ENCODE results near the gene DISP2. TPM values are rescaled to one million over a fixed set of nuclear protein-coding genes. Genes with fewer than 3 reads are reported as not detected.
A peak's percentile ranks its signal among the peaks of the same experiment; 100 is the strongest.

Gene DISP2
- total RNA-seq, 1 experiment from 2014 or later, result 0.35 TPM

DNA sequence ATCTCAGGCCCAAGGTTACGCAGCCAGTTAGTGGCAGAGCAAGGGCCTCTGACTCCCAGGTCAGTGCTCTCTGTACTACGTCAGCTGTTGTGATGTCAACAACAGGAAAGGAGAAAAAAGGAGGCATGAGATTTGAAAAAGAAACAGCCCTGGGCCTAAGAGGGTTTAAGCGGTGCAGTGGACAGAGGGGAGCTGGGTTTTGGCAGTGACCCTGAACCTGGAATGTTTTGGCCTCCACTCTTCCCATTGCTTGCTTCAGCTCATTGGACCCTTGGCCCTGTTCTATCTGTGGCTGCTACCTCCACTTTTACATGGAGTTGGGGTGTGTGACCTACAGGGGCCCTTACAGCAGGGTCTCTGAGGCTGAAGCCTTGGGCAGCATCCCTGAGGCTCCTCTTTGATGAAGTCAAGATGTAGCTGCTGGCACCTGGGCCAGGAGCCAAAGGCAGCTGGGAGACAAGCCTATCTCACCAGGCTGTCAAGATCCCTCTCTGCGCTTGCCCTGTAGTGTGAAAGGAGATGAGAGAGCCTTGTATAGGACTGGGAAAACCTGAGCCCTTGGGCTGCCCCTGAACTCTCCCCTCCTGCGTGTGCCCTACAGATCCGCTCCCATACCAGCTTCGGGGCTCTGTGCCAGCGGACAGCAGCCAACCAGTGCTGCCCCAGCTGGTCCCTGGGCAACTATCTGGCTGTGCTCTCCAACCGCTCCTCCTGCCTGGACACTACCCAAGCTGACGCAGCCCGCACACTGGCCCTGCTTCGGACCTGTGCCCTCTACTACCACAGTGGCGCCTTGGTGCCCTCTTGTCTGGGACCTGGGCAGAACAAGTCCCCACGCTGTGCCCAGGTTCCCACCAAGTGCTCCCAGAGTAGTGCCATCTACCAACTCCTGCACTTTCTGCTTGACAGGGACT is 8.7 kb downstream of the DISP2 start:
- Histone ChIP-seq H3K4me1 (replicated peaks; ENCODE audit: insufficient read depth) (no peaks in the 10 kb centered on the region), H4K20me1 (ENCODE audit: insufficient read depth) (no peaks in the 10 kb centered on the region), H3K36me3 (ENCODE audit: low read depth) (no peaks in the 10 kb centered on the region), H3K4me3 (no peak overlapping the region), H3K79me2 (ENCODE audit: low read depth) (no peaks in the 10 kb centered on the region), H3K9me3 (ENCODE audit: insufficient read depth, low read depth) (no peaks in the 10 kb centered on the region), H2AFZ (no peak overlapping the region), H3F3A (ENCODE audit: insufficient read depth, low read depth) (no peaks in the 10 kb centered on the region), H3K4me2 (no peak overlapping the region), H3K9me2 (ENCODE audit: insufficient read depth) (no peaks in the 10 kb centered on the region), H3K27ac (no peak overlapping the region), H3K27me3 (ENCODE audit: insufficient read depth, low read depth) (no peaks in the 10 kb centered on the region)
- TF ChIP-seq CTCF (conservative IDR thresholded peaks at IDR 0.05) (no peak), EZH2 (IDR thresholded peaks at IDR 0.05; ENCODE audit: low read depth) (no peak)
- intact Hi-C loops (cut with micrococcal nuclease; ENCODE audit: unreplicated experiment), result no loop called here
- DNase-seq, result no peak
- BruUV-seq (replicated peaks), result no TSS peak
- ChIA-PET CTCF (no interaction called here), POLR2A (ENCODE audit: unreplicated experiment) (no interaction called here)

DNA sequence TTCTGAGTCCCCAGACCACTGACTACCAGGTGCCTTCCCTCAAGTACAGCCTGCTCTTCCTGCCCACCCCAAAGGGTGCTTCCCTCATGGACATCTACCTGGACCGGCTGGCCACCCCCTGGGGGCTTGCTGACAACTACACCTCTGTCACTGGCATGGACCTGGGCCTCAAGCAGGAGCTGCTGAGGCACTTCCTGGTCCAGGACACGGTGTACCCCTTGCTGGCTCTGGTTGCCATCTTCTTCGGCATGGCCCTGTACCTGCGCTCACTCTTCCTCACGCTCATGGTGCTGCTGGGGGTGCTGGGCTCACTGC is 9.3 kb downstream of the DISP2 start:
- Histone ChIP-seq H3K36me3 (ENCODE audit: low read depth) (no peaks in the 10 kb centered on the region), H2AFZ (no peak overlapping the region), H3K79me2 (ENCODE audit: low read depth) (no peaks in the 10 kb centered on the region), H4K20me1 (ENCODE audit: insufficient read depth) (no peaks in the 10 kb centered on the region), H3K9me3 (ENCODE audit: insufficient read depth, low read depth) (no peaks in the 10 kb centered on the region), H3K4me2 (peak overlapping the region; percentile 38), H3K27ac (no peak overlapping the region), H3F3A (ENCODE audit: insufficient read depth, low read depth) (no peaks in the 10 kb centered on the region), H3K4me3 (no peak overlapping the region), H3K9me2 (ENCODE audit: insufficient read depth) (no peaks in the 10 kb centered on the region), H3K4me1 (replicated peaks; ENCODE audit: insufficient read depth) (no peaks in the 10 kb centered on the region), H3K27me3 (ENCODE audit: insufficient read depth, low read depth) (no peaks in the 10 kb centered on the region)
- DNase-seq, result no peak
- intact Hi-C loops (cut with micrococcal nuclease; ENCODE audit: unreplicated experiment), result no loop called here
- ChIA-PET POLR2A (ENCODE audit: unreplicated experiment) (no interaction called here), CTCF (interaction anchor here (0.6 to 1.0 kb wide), 7 partner anchors 13 to 259 kb away, joined by 3 to 19 read pairs (median 4); partner anchors contain the start of genes BMF, CCDC9B and INAFM2)
- TF ChIP-seq CTCF (conservative IDR thresholded peaks at IDR 0.05), result no peak
- TF ChIP-seq EZH2 (IDR thresholded peaks at IDR 0.05; ENCODE audit: low read depth), result no peak
- no TSS peak for BruUV-seq (replicated peaks)

DNA sequence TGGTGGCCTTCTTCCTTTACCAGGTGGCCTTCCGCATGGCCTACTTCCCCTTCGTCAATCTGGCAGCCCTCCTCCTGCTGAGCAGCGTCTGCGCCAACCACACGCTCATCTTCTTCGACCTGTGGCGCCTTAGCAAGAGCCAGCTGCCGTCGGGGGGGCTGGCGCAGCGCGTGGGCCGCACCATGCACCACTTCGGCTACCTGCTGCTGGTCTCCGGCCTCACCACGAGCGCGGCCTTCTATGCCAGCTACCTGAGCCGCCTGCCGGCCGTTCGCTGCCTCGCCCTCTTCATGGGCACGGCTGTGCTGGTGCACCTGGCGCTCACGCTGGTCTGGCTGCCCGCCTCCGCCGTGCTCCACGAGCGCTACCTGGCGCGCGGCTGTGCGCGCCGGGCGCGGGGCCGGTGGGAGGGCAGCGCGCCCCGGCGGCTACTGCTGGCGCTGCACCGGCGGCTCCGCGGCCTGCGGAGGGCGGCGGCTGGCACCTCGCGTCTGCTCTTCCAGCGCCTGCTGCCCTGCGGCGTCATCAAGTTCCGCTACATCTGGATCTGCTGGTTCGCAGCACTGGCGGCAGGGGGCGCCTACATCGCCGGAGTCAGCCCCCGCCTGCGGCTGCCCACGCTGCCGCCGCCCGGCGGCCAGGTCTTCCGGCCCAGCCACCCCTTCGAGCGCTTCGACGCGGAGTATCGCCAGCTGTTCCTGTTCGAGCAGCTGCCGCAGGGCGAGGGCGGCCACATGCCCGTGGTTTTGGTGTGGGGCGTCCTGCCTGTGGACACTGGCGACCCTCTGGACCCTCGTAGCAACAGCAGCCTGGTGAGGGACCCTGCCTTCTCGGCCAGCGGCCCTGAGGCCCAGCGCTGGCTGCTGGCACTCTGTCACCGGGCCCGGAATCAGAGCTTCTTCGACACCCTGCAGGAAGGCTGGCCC is 9.9 kb downstream of the DISP2 start:
- POLR2A ChIA-PET (ENCODE audit: unreplicated experiment), result no interaction called here
- Histone ChIP-seq H3F3A (ENCODE audit: insufficient read depth, low read depth) (no peaks in the 10 kb centered on the region), H3K27me3 (ENCODE audit: insufficient read depth, low read depth) (no peaks in the 10 kb centered on the region), H3K9me3 (ENCODE audit: insufficient read depth, low read depth) (no peaks in the 10 kb centered on the region), H4K20me1 (ENCODE audit: insufficient read depth) (no peaks in the 10 kb centered on the region), H2AFZ (no peak overlapping the region), H3K4me3 (no peak overlapping the region), H3K79me2 (ENCODE audit: low read depth) (no peaks in the 10 kb centered on the region), H3K27ac (no peak overlapping the region), H3K4me2 (peak overlapping the region; percentile 38), H3K9me2 (ENCODE audit: insufficient read depth) (no peaks in the 10 kb centered on the region), H3K36me3 (ENCODE audit: low read depth) (no peaks in the 10 kb centered on the region), H3K4me1 (replicated peaks; ENCODE audit: insufficient read depth) (no peaks in the 10 kb centered on the region)
- DNase-seq, result peak; percentile 59 to 91
- no TSS peak for BruUV-seq (replicated peaks)
- intact Hi-C loops (cut with micrococcal nuclease; ENCODE audit: unreplicated experiment), result loop anchor here (1.0 to 2.0 kb wide), 4 partner anchors 29 to 89 kb away; no protein-coding TSS in a partner anchor
- CTCF ChIA-PET, result interaction anchor here (0.6 to 1.0 kb wide), 7 partner anchors 14 to 259 kb away, joined by 3 to 19 read pairs (median 4); partner anchors contain the start of genes BMF, CCDC9B and INAFM2
- peak; percentile 59 for TF ChIP-seq CTCF (conservative IDR thresholded peaks at IDR 0.05)
- TF ChIP-seq EZH2 (IDR thresholded peaks at IDR 0.05; ENCODE audit: low read depth), result no peak
